Panc1 (cell line): ENCODE results near the gene INTS2. TPM values are rescaled to one million over a fixed set of nuclear protein-coding genes. Genes with fewer than 3 reads are reported as not detected.

Source experiments
- ATAC-seq: fragments of 200-7000 bp; cut with Tn5 transposase; 2 replicates; pipeline ENCODE4 v1.9.1; 2020; ENCODE audit warnings: mild to moderate bottlenecking, moderate library complexity
- Bru-seq: library from RNA; stranded (reverse); fragments of 400-500 nt; gene quantifications from one replicate; lab custom pipeline; 2021; lab: Mats Ljungman, UMichigan
- BruChase-seq, 2 experiments: library from RNA; stranded (reverse); fragments of 400-500 nt; gene quantifications; one replicate each; lab custom pipeline; 2021; lab: Mats Ljungman, UMichigan
- BruUV-seq: library from RNA; stranded (reverse); fragments of 400-500 nt; replicated peaks from 2 replicates; lab custom pipeline; 2021; lab: Mats Ljungman, UMichigan
- CTCF ChIA-PET: fragments of 300-600 bp; sonication (Branson Sonifier 250); formaldehyde crosslinking; loops from one replicate; lab custom pipeline; 2022; ENCODE audit warnings: antibody characterized with exemption; lab: Charles Lee
- POLR2A ChIA-PET: fragments of 300-600 bp; sonication (Branson Sonifier 250); formaldehyde crosslinking; loops from one replicate; lab custom pipeline; 2022; ENCODE audit warnings: antibody characterized with exemption; lab: Charles Lee
- DNase-seq: peaks from one replicate; pipeline ENCODE4 v3.0.0-alpha.2; 2010; ENCODE audit warnings: low read depth, low spot score
- H3K27ac ChIP-seq: 2 replicates; pipeline ENCODE4 v1.5.1; 2011; ENCODE audit warnings: mild to moderate bottlenecking, low read length, inconsistent platforms
- H3K27me3 ChIP-seq: fragments of 200-500 bp; sonication (Bioruptor generic); 2 replicates; pipeline ENCODE4 v1.6.0; 2014; ENCODE audit warnings: low read length, inconsistent platforms; ENCODE audit not compliant: control insufficient read depth, insufficient read depth
- H3K36me3 ChIP-seq: fragments of 200-500 bp; sonication (Bioruptor generic); 2 replicates; pipeline ENCODE4 v1.5.1; 2014; ENCODE audit warnings: inconsistent platforms, mild to moderate bottlenecking, low read length, moderate library complexity; ENCODE audit not compliant: control insufficient read depth, insufficient read depth
- H3K4me1 ChIP-seq: 2 replicates; pipeline ENCODE4 v1.5.1; 2011; ENCODE audit warnings: inconsistent platforms, mild to moderate bottlenecking, low read length, moderate library complexity; ENCODE audit not compliant: control insufficient read depth, insufficient read depth
- H3K4me3 ChIP-seq, 2 experiments: 2 replicates each; pipeline ENCODE4 v1.5.1; 2011 to 2012; ENCODE audit warnings: low read depth in 2 of 2, low read length in 2 of 2, mild to moderate bottlenecking in 2 of 2, inconsistent platforms in 1 of 2, moderate library complexity in 1 of 2
- H3K9me3 ChIP-seq: fragments of 200-500 bp; sonication (Bioruptor generic); 2 replicates; pipeline ENCODE4 v1.5.1; 2014; ENCODE audit warnings: low read depth, mild to moderate bottlenecking, inconsistent platforms, low read length, moderate library complexity; ENCODE audit not compliant: control insufficient read depth, insufficient read depth
- POLR2AphosphoS5 ChIP-seq: IDR thresholded peaks from 2 replicates; pipeline ENCODE4 v1.6.1; 2012; ENCODE audit warnings: mild to moderate bottlenecking, low read depth, low read length, moderate library complexity
- SIN3A ChIP-seq: IDR thresholded peaks from 2 replicates; pipeline ENCODE4 v1.6.1; 2012; ENCODE audit warnings: low read depth, mild to moderate bottlenecking, low read length, moderate library complexity, borderline replicate concordance; ENCODE audit not compliant: insufficient read depth
- TCF7L2 ChIP-seq: IDR thresholded peaks from 2 replicates; pipeline ENCODE4 v1.6.1; 2011; ENCODE audit warnings: mild to moderate bottlenecking, low read depth, low read length, inconsistent platforms
- in situ Hi-C: cut with HindIII; loops from 2 replicates; pipeline ENCODE4 v1.10.0; 2016; ENCODE audit warnings: low sequenced_read_pairs, low pct_unique_long_range_greater_than_20kb
- intact Hi-C: fragments of 100-400 bp; cut with micrococcal nuclease; formaldehyde crosslinking; loops from one replicate; pipeline ENCODE4 v1.10.0; 2022; ENCODE audit not compliant: unreplicated experiment
- long read RNA-seq: library from polyadenylated mRNA; unstranded; transcript quantifications from one replicate; pipeline ENCODE4 v2.0.0, GENCODE V29; 2021; ENCODE audit not compliant: unreplicated experiment
- polyA plus RNA-seq: library from polyadenylated mRNA; unstranded; fragments of >200 nt; gene quantifications from one replicate; pipeline ENCODE4 v1.2.1, GENCODE V29; 2012; ENCODE audit warnings: missing spikeins; ENCODE audit not compliant: insufficient read length
- total RNA-seq: library from RNA; stranded (reverse); gene quantifications from one replicate; pipeline ENCODE4 v1.2.1, GENCODE V29; 2021; ENCODE audit not compliant: unreplicated experiment
- TF ChIP-seq, protein P1 (sequence below), 2 experiments: IDR thresholded peaks; 2 replicates each; pipeline ENCODE4 v1.6.1; 2011 to 2012; ENCODE audit warnings: low read depth in 2 of 2, control low read depth in 1 of 2, low read length in 1 of 2, mild to moderate bottlenecking in 1 of 2, moderate library complexity in 1 of 2; ENCODE audit not compliant: insufficient read depth in 1 of 2
- TF ChIP-seq, protein P2 (sequence below): fragments of 450-650 bp; IDR thresholded peaks from 2 replicates; pipeline ENCODE4 v1.5.1; 2017; ENCODE audit warnings: mild to moderate bottlenecking

The INTS2 gene, protein sequence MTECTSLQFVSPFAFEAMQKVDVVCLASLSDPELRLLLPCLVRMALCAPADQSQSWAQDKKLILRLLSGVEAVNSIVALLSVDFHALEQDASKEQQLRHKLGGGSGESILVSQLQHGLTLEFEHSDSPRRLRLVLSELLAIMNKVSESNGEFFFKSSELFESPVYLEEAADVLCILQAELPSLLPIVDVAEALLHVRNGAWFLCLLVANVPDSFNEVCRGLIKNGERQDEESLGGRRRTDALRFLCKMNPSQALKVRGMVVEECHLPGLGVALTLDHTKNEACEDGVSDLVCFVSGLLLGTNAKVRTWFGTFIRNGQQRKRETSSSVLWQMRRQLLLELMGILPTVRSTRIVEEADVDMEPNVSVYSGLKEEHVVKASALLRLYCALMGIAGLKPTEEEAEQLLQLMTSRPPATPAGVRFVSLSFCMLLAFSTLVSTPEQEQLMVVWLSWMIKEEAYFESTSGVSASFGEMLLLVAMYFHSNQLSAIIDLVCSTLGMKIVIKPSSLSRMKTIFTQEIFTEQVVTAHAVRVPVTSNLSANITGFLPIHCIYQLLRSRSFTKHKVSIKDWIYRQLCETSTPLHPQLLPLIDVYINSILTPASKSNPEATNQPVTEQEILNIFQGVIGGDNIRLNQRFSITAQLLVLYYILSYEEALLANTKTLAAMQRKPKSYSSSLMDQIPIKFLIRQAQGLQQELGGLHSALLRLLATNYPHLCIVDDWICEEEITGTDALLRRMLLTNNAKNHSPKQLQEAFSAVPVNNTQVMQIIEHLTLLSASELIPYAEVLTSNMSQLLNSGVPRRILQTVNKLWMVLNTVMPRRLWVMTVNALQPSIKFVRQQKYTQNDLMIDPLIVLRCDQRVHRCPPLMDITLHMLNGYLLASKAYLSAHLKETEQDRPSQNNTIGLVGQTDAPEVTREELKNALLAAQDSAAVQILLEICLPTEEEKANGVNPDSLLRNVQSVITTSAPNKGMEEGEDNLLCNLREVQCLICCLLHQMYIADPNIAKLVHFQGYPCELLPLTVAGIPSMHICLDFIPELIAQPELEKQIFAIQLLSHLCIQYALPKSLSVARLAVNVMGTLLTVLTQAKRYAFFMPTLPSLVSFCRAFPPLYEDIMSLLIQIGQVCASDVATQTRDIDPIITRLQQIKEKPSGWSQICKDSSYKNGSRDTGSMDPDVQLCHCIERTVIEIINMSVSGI
- 32.5 TPM for total RNA-seq
- polyA plus RNA-seq: 9.1 TPM
- percentile 80 among the genes with signal in this experiment for Bru-seq, nascent RNA
- percentile 89 among the genes with signal in this experiment for BruChase-seq, experiment 1, labeled RNA remaining after a 2-hour chase
- BruChase-seq, experiment 2, labeled RNA remaining after a 6-hour chase: percentile 91 among the genes with signal in this experiment
- long read RNA-seq, full-length matches to known transcripts: 21 of 40 reads
- long read RNA-seq, partial matches to known transcripts: 9 of 40 reads
- long read RNA-seq, other reads (novel, unspliced or antisense): 10 of 40 reads

DNA sequence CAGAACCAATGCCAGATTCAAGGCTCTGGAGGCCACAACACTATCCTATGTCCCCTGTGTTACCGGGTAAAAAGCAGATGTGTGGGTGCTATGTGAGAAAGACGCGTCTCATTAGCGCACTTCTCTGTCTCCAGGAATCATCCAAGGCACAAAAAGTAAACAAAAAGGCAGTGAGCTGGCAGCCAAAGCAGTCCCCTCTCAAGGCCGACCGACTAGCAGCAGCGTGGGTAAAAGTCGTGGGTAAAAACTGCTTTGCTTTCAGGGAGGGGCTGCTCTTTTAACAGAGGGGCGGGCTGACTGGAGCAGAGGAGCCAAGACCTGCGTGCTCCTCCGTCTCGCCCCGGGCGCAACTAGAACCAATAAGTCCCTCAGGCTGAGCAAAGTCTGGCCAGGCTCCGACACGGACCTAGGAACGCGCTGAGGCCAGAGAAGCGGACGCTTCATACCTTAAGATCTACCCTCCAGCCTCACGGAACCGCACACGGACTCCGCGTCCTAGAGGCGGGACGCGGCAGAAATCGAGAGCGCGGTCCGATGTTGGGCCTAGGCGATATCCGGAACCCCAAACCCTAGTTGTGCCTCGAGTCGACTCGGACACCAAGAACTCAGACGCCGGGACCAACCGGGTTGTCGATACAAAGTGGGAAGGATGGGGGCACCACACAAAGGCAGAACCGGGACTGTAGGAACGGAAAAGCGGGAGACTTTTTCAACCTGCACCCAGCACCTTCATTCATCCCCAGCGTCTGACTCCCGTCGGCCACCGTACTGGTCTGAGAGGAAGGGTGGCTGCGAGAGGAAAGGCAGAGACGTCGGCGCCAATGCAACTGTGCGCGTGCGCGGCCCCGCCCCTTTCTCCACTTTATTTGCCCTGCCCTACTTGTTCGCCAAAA, at the start of gene INTS2:
Gene INTS2 (minus strand): TSS at position 775 of the 893 bp plus-strand sequence. CDS start 1,338 bp downstream, outside the sequence.
- peak within 1 kb of the TSS; percentile 95 for H3K27ac ChIP-seq
- ATAC-seq: peak; percentile 95
- peaks cover 14% of the 10 kb centered on the region for H3K36me3 ChIP-seq
- DNase-seq: peak; percentile 63
- intact Hi-C loops: no loop called here
- ChIA-PET POLR2A (no interaction called here), CTCF (no interaction called here)
- in situ Hi-C loops: no loop called here
- H3K4me3 ChIP-seq: peak within 1 kb of the TSS; percentile 77 to 96
- BruUV-seq: TSS peak; percentile 93
- no peaks in the 10 kb centered on the region for H3K9me3 ChIP-seq
- peaks cover 16% of the 10 kb centered on the region for H3K4me1 ChIP-seq
- TF ChIP-seq, protein P1, sequence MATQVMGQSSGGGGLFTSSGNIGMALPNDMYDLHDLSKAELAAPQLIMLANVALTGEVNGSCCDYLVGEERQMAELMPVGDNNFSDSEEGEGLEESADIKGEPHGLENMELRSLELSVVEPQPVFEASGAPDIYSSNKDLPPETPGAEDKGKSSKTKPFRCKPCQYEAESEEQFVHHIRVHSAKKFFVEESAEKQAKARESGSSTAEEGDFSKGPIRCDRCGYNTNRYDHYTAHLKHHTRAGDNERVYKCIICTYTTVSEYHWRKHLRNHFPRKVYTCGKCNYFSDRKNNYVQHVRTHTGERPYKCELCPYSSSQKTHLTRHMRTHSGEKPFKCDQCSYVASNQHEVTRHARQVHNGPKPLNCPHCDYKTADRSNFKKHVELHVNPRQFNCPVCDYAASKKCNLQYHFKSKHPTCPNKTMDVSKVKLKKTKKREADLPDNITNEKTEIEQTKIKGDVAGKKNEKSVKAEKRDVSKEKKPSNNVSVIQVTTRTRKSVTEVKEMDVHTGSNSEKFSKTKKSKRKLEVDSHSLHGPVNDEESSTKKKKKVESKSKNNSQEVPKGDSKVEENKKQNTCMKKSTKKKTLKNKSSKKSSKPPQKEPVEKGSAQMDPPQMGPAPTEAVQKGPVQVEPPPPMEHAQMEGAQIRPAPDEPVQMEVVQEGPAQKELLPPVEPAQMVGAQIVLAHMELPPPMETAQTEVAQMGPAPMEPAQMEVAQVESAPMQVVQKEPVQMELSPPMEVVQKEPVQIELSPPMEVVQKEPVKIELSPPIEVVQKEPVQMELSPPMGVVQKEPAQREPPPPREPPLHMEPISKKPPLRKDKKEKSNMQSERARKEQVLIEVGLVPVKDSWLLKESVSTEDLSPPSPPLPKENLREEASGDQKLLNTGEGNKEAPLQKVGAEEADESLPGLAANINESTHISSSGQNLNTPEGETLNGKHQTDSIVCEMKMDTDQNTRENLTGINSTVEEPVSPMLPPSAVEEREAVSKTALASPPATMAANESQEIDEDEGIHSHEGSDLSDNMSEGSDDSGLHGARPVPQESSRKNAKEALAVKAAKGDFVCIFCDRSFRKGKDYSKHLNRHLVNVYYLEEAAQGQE (IDR thresholded peaks at IDR 0.05; ENCODE audit: insufficient read depth in 1 of 2, low read depth in 2 of 2, low read length in 1 of 2): 0 out of 4 replicates have a peak, but pooled peaks of 1 of the 2 experiments have one; percentile 18
- TF ChIP-seq TCF7L2 (peak; percentile 46; the same call in 1 of the 2 replicates), POLR2AphosphoS5 (peak; percentile 97), SIN3A (peak; percentile 82)
- TF ChIP-seq, protein P2, sequence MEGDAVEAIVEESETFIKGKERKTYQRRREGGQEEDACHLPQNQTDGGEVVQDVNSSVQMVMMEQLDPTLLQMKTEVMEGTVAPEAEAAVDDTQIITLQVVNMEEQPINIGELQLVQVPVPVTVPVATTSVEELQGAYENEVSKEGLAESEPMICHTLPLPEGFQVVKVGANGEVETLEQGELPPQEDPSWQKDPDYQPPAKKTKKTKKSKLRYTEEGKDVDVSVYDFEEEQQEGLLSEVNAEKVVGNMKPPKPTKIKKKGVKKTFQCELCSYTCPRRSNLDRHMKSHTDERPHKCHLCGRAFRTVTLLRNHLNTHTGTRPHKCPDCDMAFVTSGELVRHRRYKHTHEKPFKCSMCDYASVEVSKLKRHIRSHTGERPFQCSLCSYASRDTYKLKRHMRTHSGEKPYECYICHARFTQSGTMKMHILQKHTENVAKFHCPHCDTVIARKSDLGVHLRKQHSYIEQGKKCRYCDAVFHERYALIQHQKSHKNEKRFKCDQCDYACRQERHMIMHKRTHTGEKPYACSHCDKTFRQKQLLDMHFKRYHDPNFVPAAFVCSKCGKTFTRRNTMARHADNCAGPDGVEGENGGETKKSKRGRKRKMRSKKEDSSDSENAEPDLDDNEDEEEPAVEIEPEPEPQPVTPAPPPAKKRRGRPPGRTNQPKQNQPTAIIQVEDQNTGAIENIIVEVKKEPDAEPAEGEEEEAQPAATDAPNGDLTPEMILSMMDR: no peak
- no peaks in the 10 kb centered on the region for H3K27me3 ChIP-seq
